ENCODE results near the gene APOL4.
A peak's percentile ranks its signal among the peaks of the same experiment; 100 is the strongest.
"Not testable (repeated sequence)": the region's sequence is repeated elsewhere in the genome, so short reads cannot be mapped to it uniquely, and the experiment has no call there.

APOL4 gene

GRCh38 chr22:36201630-36202319 lies at the start of gene APOL4:
Gene APOL4 (minus strand): TSS chr22:36201809. CDS start chr22:36201734, 75 bp downstream.
- no peak for DNase-seq

- not testable (repeated sequence) for DNase-seq
These were observed 48.8 kb upstream of the APOL4 start for GRCh38 chr22:36250292-36250960.

GRCh38 chr22:36249160-36249559 lies 47.6 kb upstream of the APOL4 start:
- DNase-seq: no peak

- DNase-seq: no peak
These were observed 46.3 kb upstream of the APOL4 start for GRCh38 chr22:36247955-36248354.

GRCh38 chr22:36246718-36247117 lies 45.1 kb upstream of the APOL4 start:
- no peak for DNase-seq

GRCh38 chr22:36245805-36246356 lies 44.3 kb upstream of the APOL4 start:
- no peak for DNase-seq

GRCh38 chr22:36244522-36245391 lies 43.1 kb upstream of the APOL4 start:
- no peak for DNase-seq

GRCh38 chr22:36243986-36244385 lies 42.4 kb upstream of the APOL4 start:
- no peak for DNase-seq

GRCh38 chr22:36239401-36240171 lies 38.0 kb upstream of the APOL4 start, which contains the start of gene APOL2:
Gene APOL2 (minus strand): TSS chr22:36239527. CDS start chr22:36233162, 6,365 bp downstream.
- DNase-seq: peak; percentile 93

- DNase-seq: peak; percentile 21
These were observed 37.5 kb upstream of the APOL4 start for GRCh38 chr22:36239150-36239400.

- DNase-seq: peak; percentile 36
These were observed 37.0 kb upstream of the APOL4 start for GRCh38 chr22:36238373-36239149.

GRCh38 chr22:36237462-36238372 lies 36.1 kb upstream of the APOL4 start:
- DNase-seq: peak; percentile 32

- DNase-seq: no peak
These were observed 35.0 kb upstream of the APOL4 start for GRCh38 chr22:36236388-36237319.

GRCh38 chr22:36235585-36235984 lies 34.0 kb upstream of the APOL4 start:
- DNase-seq: no peak

GRCh38 chr22:36234919-36235318 lies 33.3 kb upstream of the APOL4 start:
- no peak for DNase-seq

GRCh38 chr22:36234213-36234612 lies 32.6 kb upstream of the APOL4 start:
- DNase-seq: no peak

GRCh38 chr22:36233796-36234195 lies 32.2 kb upstream of the APOL4 start:
- no peak for DNase-seq

GRCh38 chr22:36232715-36233401 lies 31.2 kb upstream of the APOL4 start:
- no peak for DNase-seq

GRCh38 chr22:36231051-36231450 lies 29.4 kb upstream of the APOL4 start:
- not testable (repeated sequence) for DNase-seq

Data from stimulated activated CD4-positive, alpha-beta T cell treated with anti-CD3 and anti-CD28 coated beads, Interleukin-15, amount 100 ng/mL, for 24 hours (primary cell).